HUES64 (cell line): ENCODE data around the gene BZW2.
"Not testable (repeated sequence)": the region's sequence is repeated elsewhere in the genome, so short reads cannot be mapped to it uniquely, and the experiment has no call there.

Source experiments
- H3K27ac ChIP-seq: 2 replicates; pipeline ENCODE4 v1.7.0; 2013; ENCODE audit warnings: low read depth, low read length, inconsistent platforms
- H3K27me3 ChIP-seq: 2 replicates; pipeline ENCODE4 v1.6.1; 2013; ENCODE audit warnings: mild to moderate bottlenecking, low read length; ENCODE audit not compliant: insufficient read depth
- H3K36me3 ChIP-seq: 2 replicates; pipeline ENCODE4 v1.6.1; 2013; ENCODE audit warnings: mild to moderate bottlenecking, low read length; ENCODE audit not compliant: insufficient read depth
- H3K4me1 ChIP-seq: 2 replicates; pipeline ENCODE4 v1.6.1; 2013; ENCODE audit warnings: mild to moderate bottlenecking, low read length, moderate library complexity; ENCODE audit not compliant: insufficient read depth
- H3K4me3 ChIP-seq: 2 replicates; pipeline ENCODE4 v1.5.1; 2013; ENCODE audit warnings: mild to moderate bottlenecking, low read length, moderate library complexity
- H3K9ac ChIP-seq: 2 replicates; pipeline ENCODE4 v1.6.1; 2013; ENCODE audit warnings: mild to moderate bottlenecking, low read depth, low read length
- H3K9me3 ChIP-seq: 2 replicates; pipeline ENCODE4 v1.6.1; 2013; ENCODE audit warnings: low read depth, low read length; ENCODE audit not compliant: insufficient read depth
- WGBS: fragments of 150-250, 120-280 bp; methylation state at CpG from one replicate; pipeline ENCODE4 v1.1.7; 2013; ENCODE audit warnings: missing lambda C conversion rate; 5-methylcytosine and 5-hydroxymethylcytosine counted together

The BZW2 gene

DNA sequence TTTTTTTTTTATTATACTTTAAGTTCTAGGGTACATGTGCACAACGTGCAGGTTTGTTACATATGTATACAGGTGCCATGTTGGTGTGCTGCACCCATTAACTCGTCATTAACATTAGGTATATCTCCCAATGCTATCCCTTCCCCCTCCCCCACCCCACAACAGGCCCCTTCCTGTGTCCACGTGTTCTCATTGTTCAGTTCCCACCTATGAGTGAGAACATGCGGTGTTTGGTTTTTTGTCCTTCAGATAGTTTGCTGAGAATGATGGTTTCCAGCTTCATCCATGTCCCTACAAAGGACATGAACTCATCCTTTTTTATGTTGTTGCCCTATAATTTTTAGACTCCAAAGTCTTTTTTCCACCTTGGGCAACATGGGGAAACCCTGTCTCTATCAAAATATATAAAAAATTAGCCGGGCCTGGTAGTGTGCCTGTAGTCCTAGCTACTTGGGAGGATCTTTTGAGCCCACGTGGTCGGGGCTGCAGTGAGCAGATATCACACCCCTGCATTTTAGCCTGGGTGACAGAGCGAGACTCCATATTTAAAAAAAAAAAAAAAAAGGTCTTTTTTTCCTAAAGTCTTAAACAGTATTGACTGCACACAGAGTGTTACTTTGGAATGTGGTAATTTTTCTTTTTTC is 14.0 kb downstream of the BZW2 start:
- H3K4me3 ChIP-seq, H3K36me3 ChIP-seq, H3K9me3 ChIP-seq, H3K9ac ChIP-seq, H3K27me3 ChIP-seq, H3K27ac ChIP-seq: not testable (repeated sequence)
- 84% methylated on average over 5 of the region's 8 CpGs for WGBS
- peaks cover 51% of the 10 kb centered on the region for H3K4me1 ChIP-seq

DNA sequence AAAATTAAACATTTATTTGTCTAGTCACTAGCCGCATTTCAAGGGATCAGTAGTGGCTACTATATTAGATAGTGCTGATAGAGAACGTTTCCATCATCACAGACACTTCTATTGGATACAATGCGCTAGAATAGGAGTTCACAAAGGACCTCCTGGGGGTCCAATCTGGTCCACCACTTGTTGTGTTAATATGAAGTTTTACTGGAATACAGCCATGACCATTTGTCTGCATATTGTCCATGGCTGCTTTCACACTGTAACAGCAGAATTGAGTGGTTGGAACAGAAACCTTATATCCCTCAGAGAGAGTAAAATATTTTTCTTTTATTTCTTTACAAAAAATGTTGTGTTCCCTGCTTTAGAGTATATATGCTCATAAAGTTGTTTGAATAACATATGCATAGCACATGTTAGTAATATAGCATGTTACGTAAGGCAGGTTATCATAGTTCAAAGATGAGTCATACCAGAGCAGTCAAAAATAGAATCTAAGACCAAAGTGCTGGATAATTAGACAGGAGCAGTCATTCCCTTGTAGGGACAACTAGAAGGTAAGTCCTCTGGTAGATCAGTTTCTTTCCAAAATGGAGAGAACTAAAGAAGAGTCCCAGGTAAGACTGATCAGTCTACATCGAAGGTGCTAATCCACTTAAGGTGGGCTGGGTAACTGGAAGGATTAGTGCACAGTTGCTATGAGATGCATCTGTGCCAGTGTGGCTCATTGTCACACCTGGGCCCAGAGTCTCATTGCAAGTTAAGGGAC is 14.9 kb downstream of the BZW2 start:
- 90% methylated on average over 4 of the region's 5 CpGs for WGBS
- Histone ChIP-seq H3K27ac (no peak overlapping the region), H3K4me1 (peaks cover 51% of the 10 kb centered on the region), H3K9me3 (no peaks in the 10 kb centered on the region), H3K36me3 (peaks cover 7% of the 10 kb centered on the region), H3K4me3 (no peak overlapping the region), H3K27me3 (no peaks in the 10 kb centered on the region), H3K9ac (no peak overlapping the region)

DNA sequence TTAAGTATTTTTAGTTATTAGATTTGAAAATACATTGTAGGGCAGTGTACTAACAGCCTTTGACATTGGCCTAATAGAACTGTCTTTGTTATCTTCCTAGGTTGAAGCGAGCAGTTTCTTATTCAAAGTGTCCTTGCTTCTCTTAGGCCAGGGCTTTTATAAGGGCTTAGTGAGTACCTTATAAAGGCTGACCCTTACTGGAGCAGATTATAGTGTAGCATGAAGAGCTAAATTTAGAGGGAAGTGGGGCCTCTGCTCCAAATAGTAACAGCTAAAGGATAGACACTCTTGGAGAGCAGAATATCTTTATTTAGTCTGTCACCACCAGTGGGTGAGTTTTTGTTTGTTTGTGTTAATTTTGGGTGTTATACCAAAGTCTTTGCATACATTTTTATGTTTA is 15.9 kb downstream of the BZW2 start:
- H3K27me3 ChIP-seq = no peaks in the 10 kb centered on the region
- H3K27ac ChIP-seq = no peak overlapping the region
- H3K4me1 ChIP-seq = peaks cover 50% of the 10 kb centered on the region
- no peaks in the 10 kb centered on the region for H3K9me3 ChIP-seq
- 68% methylated on average over 1 of the region's 1 CpG for WGBS
- H3K36me3 ChIP-seq = peaks cover 14% of the 10 kb centered on the region
- no peak overlapping the region for H3K9ac ChIP-seq
- H3K4me3 ChIP-seq = no peak overlapping the region

DNA sequence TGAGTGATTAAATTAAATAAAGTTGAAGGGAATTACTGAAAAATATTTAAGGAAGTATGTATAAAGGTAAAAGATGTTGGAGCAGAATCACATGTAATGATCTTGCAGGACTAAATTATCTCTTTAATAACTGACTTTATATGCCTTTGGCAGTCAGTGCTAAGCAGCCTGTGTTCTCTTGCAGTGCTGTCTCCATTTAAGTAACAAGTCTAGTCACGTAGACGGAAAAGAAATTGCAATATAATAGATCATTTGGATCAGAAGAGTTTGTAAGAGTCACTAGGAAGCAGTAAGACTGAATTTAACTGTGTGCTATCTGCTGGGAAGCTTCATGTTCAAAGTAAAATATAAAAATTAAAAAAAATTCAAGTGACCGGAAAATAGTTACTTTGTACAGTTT is 21.4 kb downstream of the BZW2 start:
- no peak overlapping the region for H3K27ac ChIP-seq
- peaks cover 35% of the 10 kb centered on the region for H3K36me3 ChIP-seq
- H3K4me3 ChIP-seq = no peak overlapping the region
- 96% methylated on average over 3 of the region's 3 CpGs for WGBS
- H3K27me3 ChIP-seq = no peaks in the 10 kb centered on the region
- peaks cover 40% of the 10 kb centered on the region for H3K4me1 ChIP-seq
- no peak overlapping the region for H3K9ac ChIP-seq
- no peaks in the 10 kb centered on the region for H3K9me3 ChIP-seq

DNA sequence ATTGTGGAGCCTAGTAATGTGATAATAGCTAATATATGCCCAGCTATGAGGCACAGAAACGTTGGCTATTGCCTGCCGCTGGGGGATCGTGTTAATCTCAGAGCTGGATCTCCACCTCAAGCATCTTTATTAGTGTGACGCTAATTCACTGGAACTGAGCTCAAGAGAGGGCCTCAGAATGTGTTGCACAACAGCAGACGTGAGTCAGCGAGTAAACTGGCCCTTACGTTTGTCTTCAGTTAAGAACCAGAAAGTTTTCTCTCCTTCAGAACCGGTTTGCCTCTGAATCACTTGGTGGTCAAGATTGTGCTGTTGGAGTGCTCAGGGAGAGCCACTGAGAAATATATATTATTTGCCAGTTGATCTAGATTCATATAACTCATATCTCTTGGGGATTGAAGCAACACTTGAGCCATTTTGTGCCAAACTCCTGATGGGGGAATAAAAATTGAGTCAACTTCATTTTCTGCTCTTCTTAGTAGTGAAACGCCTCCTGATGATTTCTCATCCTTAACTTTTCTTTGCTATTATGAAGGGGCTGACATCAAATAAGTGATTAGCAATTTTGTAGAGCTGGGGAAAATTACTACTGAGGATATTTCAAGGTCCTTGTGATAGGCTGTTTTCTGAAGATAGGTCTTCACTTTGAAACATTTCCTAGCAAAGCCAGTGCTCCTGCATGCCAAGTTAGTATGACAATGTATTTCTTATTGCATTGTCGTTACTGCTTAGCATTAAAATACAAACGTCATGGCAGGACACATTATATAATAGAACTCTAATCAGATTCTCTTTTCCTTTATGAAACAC is 22.3 kb downstream of the BZW2 start:
- Histone ChIP-seq H3K27me3 (no peaks in the 10 kb centered on the region), H3K4me3 (no peak overlapping the region), H3K36me3 (peaks cover 35% of the 10 kb centered on the region), H3K9ac (no peak overlapping the region), H3K27ac (0 out of 2 replicates have a peak overlapping the region, but pooled peaks have one; percentile 3), H3K9me3 (no peaks in the 10 kb centered on the region), H3K4me1 (peaks cover 35% of the 10 kb centered on the region)
- WGBS = 89% methylated on average over 11 of the region's 11 CpGs

DNA sequence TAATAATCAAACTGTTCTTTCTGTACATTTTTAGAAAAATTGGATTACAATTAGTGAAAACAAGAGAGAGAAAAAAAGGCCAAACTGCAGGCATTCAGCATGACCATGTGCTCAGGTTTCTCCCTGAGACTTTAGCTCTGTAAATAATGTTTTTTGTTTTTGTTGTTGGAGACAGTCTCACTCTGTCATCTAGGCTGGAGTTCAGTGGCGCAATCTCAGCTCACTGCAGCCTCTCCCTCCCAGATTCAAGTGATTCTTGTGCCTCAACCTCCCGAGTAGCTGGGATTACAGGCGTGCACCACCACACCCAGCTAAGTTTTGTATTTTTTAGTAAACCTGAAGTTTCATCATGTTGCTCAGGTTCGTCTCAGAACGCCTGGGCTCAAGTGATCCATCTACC is 23.0 kb downstream of the BZW2 start:
- H3K27ac ChIP-seq = 0 out of 2 replicates have a peak overlapping the region, but pooled peaks have one; percentile 10
- WGBS = 93% methylated on average over 5 of the region's 5 CpGs
- no peaks in the 10 kb centered on the region for H3K27me3 ChIP-seq
- no peak overlapping the region for H3K9ac ChIP-seq
- no peak overlapping the region for H3K4me3 ChIP-seq
- H3K36me3 ChIP-seq = peaks cover 35% of the 10 kb centered on the region
- H3K4me1 ChIP-seq = peaks cover 35% of the 10 kb centered on the region
- H3K9me3 ChIP-seq = no peaks in the 10 kb centered on the region

DNA sequence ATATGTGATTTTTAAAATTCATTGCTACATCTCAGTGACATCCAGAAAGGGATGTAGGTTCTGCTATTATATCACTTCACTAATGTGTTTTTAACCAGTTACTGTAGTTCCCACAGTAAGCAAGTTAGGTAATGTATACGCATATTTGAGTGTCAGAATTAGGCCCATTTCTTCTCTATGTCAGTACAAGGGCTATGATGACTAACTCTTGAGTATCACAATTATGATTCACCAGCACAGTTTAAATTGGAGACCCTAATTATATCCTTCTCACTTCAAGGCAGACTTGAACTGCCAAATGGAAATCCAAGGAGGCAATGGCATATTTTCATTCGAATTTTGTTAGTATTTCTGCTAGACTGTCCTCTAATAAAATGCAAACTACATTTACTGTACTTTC is 23.6 kb downstream of the BZW2 start:
- no peak overlapping the region for H3K27ac ChIP-seq
- H3K9ac ChIP-seq = no peak overlapping the region
- H3K36me3 ChIP-seq = peaks cover 40% of the 10 kb centered on the region
- 100% methylated on average over 2 of the region's 2 CpGs for WGBS
- no peaks in the 10 kb centered on the region for H3K9me3 ChIP-seq
- H3K27me3 ChIP-seq = no peaks in the 10 kb centered on the region
- no peak overlapping the region for H3K4me3 ChIP-seq
- H3K4me1 ChIP-seq = peaks cover 35% of the 10 kb centered on the region

DNA sequence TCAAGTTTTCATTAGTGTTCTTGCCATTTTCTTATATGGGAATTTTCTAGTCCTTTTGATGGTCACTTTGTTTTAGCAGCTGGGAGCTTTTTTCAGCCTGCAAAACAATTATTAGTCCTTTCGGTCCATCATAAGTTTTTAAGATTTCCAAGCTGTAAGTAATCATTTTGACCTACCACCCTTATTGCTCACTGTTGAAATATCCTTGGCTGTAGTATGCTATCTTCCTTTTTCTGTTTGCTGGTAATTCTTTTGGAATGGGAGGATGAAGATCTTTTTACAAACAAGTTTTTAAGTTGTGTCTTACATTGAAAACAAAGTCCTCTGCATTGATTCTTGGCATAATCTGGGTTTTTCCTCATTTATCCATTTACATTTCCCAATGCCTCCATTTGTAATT is 24.0 kb downstream of the BZW2 start:
- Histone ChIP-seq H3K27me3 (no peaks in the 10 kb centered on the region), H3K9ac (no peak overlapping the region), H3K4me3 (no peak overlapping the region), H3K9me3 (no peaks in the 10 kb centered on the region), H3K27ac (no peak overlapping the region), H3K4me1 (peaks cover 35% of the 10 kb centered on the region), H3K36me3 (peaks cover 44% of the 10 kb centered on the region)
- WGBS = 100% methylated on average over 1 of the region's 1 CpG

DNA sequence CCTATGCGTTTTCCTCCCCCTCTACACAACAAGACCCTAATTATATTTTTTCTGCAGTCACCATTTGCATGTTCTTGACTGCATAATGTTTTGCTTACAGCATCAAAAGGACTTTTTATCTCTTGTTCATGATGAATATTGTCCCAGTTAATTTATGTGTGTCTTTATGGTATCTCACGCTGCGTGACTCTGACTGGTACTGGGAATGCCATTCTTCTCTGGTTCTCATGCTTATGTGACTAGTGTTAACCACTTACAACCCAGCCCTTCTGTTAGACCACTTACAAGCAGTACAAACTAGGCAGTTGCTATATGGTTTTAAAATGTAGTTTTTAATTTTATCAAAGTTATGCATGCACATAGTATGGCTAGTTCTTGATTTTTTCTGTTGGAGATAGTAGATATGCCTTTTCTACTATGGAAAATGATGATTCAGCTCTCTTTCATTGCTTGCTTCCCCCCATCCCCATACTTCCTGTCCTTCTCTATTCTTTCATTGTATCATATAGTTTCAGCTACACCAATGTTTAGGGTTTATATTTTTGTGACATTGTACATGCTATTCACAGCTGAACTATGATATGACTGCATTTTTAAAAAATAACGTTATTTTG is 24.9 kb downstream of the BZW2 start:
- H3K9me3 ChIP-seq = no peaks in the 10 kb centered on the region
- no peak overlapping the region for H3K27ac ChIP-seq
- H3K27me3 ChIP-seq = no peaks in the 10 kb centered on the region
- 84% methylated on average over 4 of the region's 4 CpGs for WGBS
- peaks cover 35% of the 10 kb centered on the region for H3K4me1 ChIP-seq
- no peak overlapping the region for H3K4me3 ChIP-seq
- H3K36me3 ChIP-seq = peaks cover 46% of the 10 kb centered on the region
- no peak overlapping the region for H3K9ac ChIP-seq

DNA sequence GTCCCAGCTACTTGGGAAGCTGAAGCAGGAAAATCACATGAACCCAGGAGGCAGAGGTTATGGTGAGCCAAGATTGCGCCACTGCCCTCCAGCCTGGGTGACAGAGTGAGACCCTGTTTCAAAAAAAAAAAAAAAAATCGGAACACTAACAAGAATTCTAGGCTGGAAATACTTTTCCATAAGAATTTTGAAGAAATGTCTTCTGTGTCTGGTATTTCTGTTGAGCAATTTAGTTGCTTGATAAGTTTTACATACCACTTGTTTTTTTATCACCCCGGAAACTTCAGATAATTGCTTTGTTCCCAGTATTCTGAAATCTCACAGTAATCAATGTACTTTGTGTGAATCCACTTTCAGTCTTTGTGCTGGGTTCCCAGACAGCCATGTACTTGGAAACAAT is 25.8 kb downstream of the BZW2 start:
- peaks cover 49% of the 10 kb centered on the region for H3K36me3 ChIP-seq
- H3K4me3 ChIP-seq = no peak overlapping the region

DNA sequence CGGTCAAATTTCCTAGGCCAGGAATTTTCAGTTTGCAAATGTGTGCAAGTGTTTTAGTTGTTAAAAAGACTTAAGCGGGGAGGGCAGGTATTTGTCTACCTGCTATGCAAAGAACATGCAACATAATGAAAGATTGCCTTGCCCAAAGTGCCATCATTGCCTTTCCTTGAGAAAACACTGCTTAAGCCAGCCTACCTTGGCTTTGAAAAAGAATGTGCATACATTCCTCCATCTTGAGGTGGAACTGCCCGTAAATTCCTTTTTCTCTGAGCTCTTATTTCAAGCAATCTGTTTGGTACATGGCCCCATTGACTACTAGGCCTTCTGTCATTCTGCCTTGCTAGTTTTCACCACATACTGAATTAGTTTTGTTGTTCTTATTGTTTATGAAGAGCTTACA is 29.3 kb downstream of the BZW2 start:
- Histone ChIP-seq H3K9me3 (no peaks in the 10 kb centered on the region), H3K4me3 (no peak overlapping the region), H3K27ac (no peak overlapping the region), H3K9ac (no peak overlapping the region), H3K36me3 (peaks cover 54% of the 10 kb centered on the region), H3K27me3 (no peaks in the 10 kb centered on the region), H3K4me1 (peaks cover 12% of the 10 kb centered on the region; the same call in 1 of the 2 replicates)
- WGBS = 93% methylated on average over 3 of the region's 3 CpGs

More for the DNA sequence above, 25.8 kb downstream of the BZW2 start:
- no peaks in the 10 kb centered on the region for H3K9me3 ChIP-seq
- no peaks in the 10 kb centered on the region for H3K27me3 ChIP-seq
- 100% methylated on average over 1 of the region's 3 CpGs for WGBS
- H3K4me1 ChIP-seq = peaks cover 35% of the 10 kb centered on the region
- H3K9ac ChIP-seq = no peak overlapping the region
- no peak overlapping the region for H3K27ac ChIP-seq
